Endothelial cell of umbilical vein (primary cell): ENCODE results near the gene NME7. TPM values are rescaled to one million over a fixed set of nuclear protein-coding genes. Genes with fewer than 3 reads are reported as not detected.

ENCODE experiments used
- BruUV-seq: library from RNA; stranded (reverse); fragments of 400-500 nt; replicated peaks from 2 replicates; lab custom pipeline; 2021; lab: Mats Ljungman, UMichigan
- CTCF ChIA-PET: fragments of 300-600, 350-600 bp; sonication (Branson Sonifier 250); formaldehyde crosslinking; loops from one replicate; lab custom pipeline; 2021; ENCODE audit warnings: antibody characterized with exemption, inconsistent platforms; lab: Charles Lee
- POLR2A ChIA-PET: fragments of 300-600, 350-600 bp; sonication (Branson Sonifier 250); formaldehyde crosslinking; loops from one replicate; lab custom pipeline; 2021; ENCODE audit warnings: antibody characterized with exemption, inconsistent platforms; lab: Charles Lee
- DNase-seq: peaks from one replicate; pipeline ENCODE4 v3.0.0-alpha.2; 2011; ENCODE audit warnings: low read depth, low spot score
- FAIRE-seq: peaks from 2 replicates; lab custom pipeline; 2011; peaks lifted over from hg19 to GRCh38; lab: Jason Lieb, UNC
- H2AFZ ChIP-seq: 2 replicates; pipeline ENCODE4 v1.6.0; 2012; ENCODE audit warnings: low read depth, low read length, control low read depth, inconsistent platforms
- H3K27ac ChIP-seq: 2 replicates; pipeline ENCODE4 v1.5.1; 2011; ENCODE audit warnings: low read depth, mild to moderate bottlenecking, control low read depth, low read length, moderate library complexity; ENCODE audit not compliant: insufficient read depth
- H3K27me3 ChIP-seq, 2 experiments: 2 replicates each; pipeline versions ENCODE4 v1.6.0 to v1.6.1; 2011; ENCODE audit warnings: low read length in 2 of 2, mixed read lengths in 1 of 2; ENCODE audit not compliant: control insufficient read depth in 2 of 2, insufficient read depth in 2 of 2
- H3K36me3 ChIP-seq, 2 experiments: 2 replicates in 1 of 2; 3 replicates in 1 of 2; pipeline ENCODE4 v1.5.1; 2011; ENCODE audit warnings: low read length in 2 of 2, mild to moderate bottlenecking in 1 of 2, moderate library complexity in 1 of 2; ENCODE audit not compliant: control insufficient read depth in 2 of 2, insufficient read depth in 2 of 2; ENCODE audit errors: extremely low read depth in 1 of 2
- H3K4me1 ChIP-seq: 3 replicates; pipeline ENCODE4 v1.5.1; 2011; ENCODE audit warnings: mild to moderate bottlenecking, low read length; ENCODE audit not compliant: control insufficient read depth, insufficient read depth; ENCODE audit errors: extremely low read depth
- H3K4me2 ChIP-seq: 2 replicates; pipeline ENCODE4 v1.6.1; 2011; ENCODE audit warnings: low read length, control low read depth, mixed read lengths; ENCODE audit not compliant: insufficient read depth
- H3K4me3 ChIP-seq, 3 experiments: fragments of 200-600 bp in 1 of 3; sonication (generic), shearing (Covaris generic) in 1 of 3; replicated peaks in 1 of 3; 2 replicates each; pipeline ENCODE4 v1.5.1; 2011 to 2016; ENCODE audit warnings: control low read depth in 3 of 3, low read length in 3 of 3, mild to moderate bottlenecking in 2 of 3, inconsistent platforms in 1 of 3, low read depth in 1 of 3, moderate library complexity in 1 of 3; ENCODE audit not compliant: insufficient read depth in 1 of 3
- H3K79me2 ChIP-seq: 2 replicates; pipeline ENCODE4 v1.6.0; 2012; ENCODE audit warnings: low read length, inconsistent platforms; ENCODE audit not compliant: control insufficient read depth, insufficient read depth
- H3K9ac ChIP-seq: replicated peaks from 2 replicates; pipeline ENCODE3; 2011; ENCODE audit warnings: low read length, control low read depth; ENCODE audit not compliant: insufficient read depth; ENCODE audit errors: extremely low read depth
- H3K9me1 ChIP-seq: replicated peaks from 3 replicates; pipeline ENCODE4 v1.6.0; 2011; ENCODE audit warnings: mild to moderate bottlenecking, low read length; ENCODE audit not compliant: control insufficient read depth, insufficient read depth; ENCODE audit errors: extremely low read depth
- H3K9me3 ChIP-seq: replicated peaks from 2 replicates; pipeline ENCODE4 v1.5.1; 2012; ENCODE audit warnings: low read length, inconsistent platforms; ENCODE audit not compliant: control insufficient read depth, insufficient read depth
- H4K20me1 ChIP-seq: replicated peaks from 2 replicates; pipeline ENCODE3; 2011; ENCODE audit warnings: mild to moderate bottlenecking, low read length; ENCODE audit not compliant: control insufficient read depth, insufficient read depth; ENCODE audit errors: extremely low read depth
- EZH2 ChIP-seq: IDR thresholded peaks from 2 replicates; pipeline ENCODE4 v1.6.1; 2012; ENCODE audit warnings: borderline replicate concordance, low read depth, mild to moderate bottlenecking, moderate library complexity, low read length, inconsistent platforms; ENCODE audit not compliant: severe bottlenecking
- FOS ChIP-seq: IDR thresholded peaks from 2 replicates; pipeline ENCODE4 v1.6.1; 2011; ENCODE audit warnings: mild to moderate bottlenecking, low read length, moderate library complexity, borderline replicate concordance; ENCODE audit not compliant: insufficient read depth
- GATA2 ChIP-seq: IDR thresholded peaks from 2 replicates; pipeline ENCODE4 v1.7.0; 2011; ENCODE audit warnings: low read depth, mild to moderate bottlenecking, moderate library complexity, mixed read lengths, low read length; ENCODE audit not compliant: insufficient read length, insufficient read depth
- JUN ChIP-seq: IDR thresholded peaks from 2 replicates; pipeline ENCODE4 v1.6.1; 2011; ENCODE audit warnings: borderline replicate concordance, low read depth; ENCODE audit not compliant: insufficient read length, insufficient read depth
- POLR2A ChIP-seq: IDR thresholded peaks from 2 replicates; pipeline ENCODE4 v1.6.1; 2012; ENCODE audit warnings: low read depth, mild to moderate bottlenecking, control low read depth, low read length
- POLR2AphosphoS5 ChIP-seq: IDR thresholded peaks from 2 replicates; pipeline ENCODE4 v1.6.1; 2012; ENCODE audit warnings: low read depth, mild to moderate bottlenecking, control low read depth, low read length, moderate library complexity; ENCODE audit not compliant: insufficient read depth
- dilution Hi-C: fragments of 300-500 bp; cut with MboI; formaldehyde crosslinking; loops from one replicate; pipeline ENCODE4 v1.15.0; 2019; ENCODE audit warnings: low sequenced_read_pairs; ENCODE audit not compliant: extremely low pct_ligation_motif_present
- intact Hi-C: fragments of 100-400 bp; cut with micrococcal nuclease; formaldehyde crosslinking; loops from one replicate; pipeline ENCODE4 v1.10.0; 2022
- polyA plus RNA-seq, 4 experiments: library from polyadenylated mRNA; depleted of rRNA in 3 of 4; stranded (reverse) in 3 of 4; unstranded in 1 of 4; fragments of >200 nt; gene quantifications; 2 replicates each; pipeline versions ENCODE4 v1.2.1 to v1.2.3, GENCODE V29; 2011 to 2012; ENCODE audit warnings: missing spikeins in 1 of 4
- total RNA-seq: library from RNA; stranded (reverse); gene quantifications from 2 replicates; pipeline ENCODE4 v1.2.3, GENCODE V29; 2021
- TF ChIP-seq, protein P1 (sequence below): IDR thresholded peaks from 2 replicates; pipeline ENCODE4 v1.6.1; 2011; ENCODE audit not compliant: insufficient read depth, insufficient read length

NME7 gene
- total and polyA plus RNA-seq, 2 donors (not counting 3 experiments of a cell fraction or from before 2014, with no cell fraction given), result 16.5 to 25.3 TPM

GRCh38 chr1:169163059-169163458 lies 204.5 kb downstream of the NME7 start:
- no peak overlapping the region for H3K9ac ChIP-seq
- H4K20me1 ChIP-seq, result no peaks in the 10 kb centered on the region
- POLR2A ChIA-PET, result no interaction called here
- dilution Hi-C loops (no loop called here), intact Hi-C loops (no loop called here)
- H3K9me1 ChIP-seq, result no peaks in the 10 kb centered on the region
- no peak overlapping the region for H3K4me3 ChIP-seq
- CTCF ChIA-PET, result no interaction called here
- peak; percentile 28 for FAIRE-seq
- H3K79me2 ChIP-seq, result no peaks in the 10 kb centered on the region
- no peak overlapping the region for H3K27ac ChIP-seq
- DNase-seq, result no peak
- no TSS peak for BruUV-seq
- no peaks in the 10 kb centered on the region for H3K9me3 ChIP-seq
- H3K4me1 ChIP-seq, result no peaks in the 10 kb centered on the region
- H2AFZ ChIP-seq, result no peak overlapping the region
- TF ChIP-seq POLR2A, result no peak
- TF ChIP-seq JUN, result no peak
- no peak for TF ChIP-seq POLR2AphosphoS5
- H3K4me2 ChIP-seq, result no peak overlapping the region
- H3K27me3 ChIP-seq, result no peaks in the 10 kb centered on the region
- no peaks in the 10 kb centered on the region for H3K36me3 ChIP-seq

DNA sequence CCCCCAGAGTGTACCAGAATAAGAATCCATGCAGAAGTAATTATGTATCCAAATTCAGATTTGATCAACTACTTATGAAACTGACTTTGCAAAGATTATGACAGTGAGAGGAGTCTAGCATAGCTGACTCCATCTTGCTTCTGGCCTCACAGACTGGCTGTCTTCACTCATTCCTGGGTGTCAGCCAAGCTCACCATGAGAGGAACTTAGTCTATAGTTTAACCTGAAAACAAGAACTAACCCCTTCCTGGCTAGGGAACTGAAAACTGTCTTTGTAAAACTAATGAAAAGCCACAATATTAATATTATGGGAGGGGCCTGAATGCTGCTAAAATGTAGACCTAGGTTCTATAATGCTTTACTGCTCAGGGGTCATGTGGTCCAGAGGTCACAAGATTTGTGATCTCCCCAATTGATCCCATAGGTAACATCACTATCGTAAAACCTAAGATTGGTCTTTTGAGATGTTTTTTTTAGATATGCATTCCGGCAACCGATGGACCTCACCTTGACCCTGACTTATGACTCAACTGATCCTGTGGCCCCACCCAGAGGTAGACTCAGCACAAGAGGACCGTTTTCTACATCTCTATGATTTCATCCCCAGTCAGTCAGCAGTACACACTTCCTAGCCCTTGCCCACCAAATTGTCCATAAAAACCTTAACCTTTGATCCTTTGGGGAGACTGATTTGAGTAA lies 206.0 kb downstream of the NME7 start:
- Histone ChIP-seq H3K9me1 (no peaks in the 10 kb centered on the region), H2AFZ (no peak overlapping the region), H3K4me1 (no peaks in the 10 kb centered on the region), H3K4me2 (no peak overlapping the region), H4K20me1 (no peaks in the 10 kb centered on the region), H3K27ac (no peak overlapping the region), H3K9ac (no peak overlapping the region), H3K36me3 (no peaks in the 10 kb centered on the region), H3K79me2 (no peaks in the 10 kb centered on the region), H3K9me3 (no peaks in the 10 kb centered on the region), H3K27me3 (no peaks in the 10 kb centered on the region), H3K4me3 (no peak overlapping the region)
- BruUV-seq, result no TSS peak
- TF ChIP-seq EZH2 (no peak), POLR2AphosphoS5 (no peak), JUN (no peak), GATA2 (no peak), FOS (no peak), POLR2A (no peak)
- TF ChIP-seq, protein P1, sequence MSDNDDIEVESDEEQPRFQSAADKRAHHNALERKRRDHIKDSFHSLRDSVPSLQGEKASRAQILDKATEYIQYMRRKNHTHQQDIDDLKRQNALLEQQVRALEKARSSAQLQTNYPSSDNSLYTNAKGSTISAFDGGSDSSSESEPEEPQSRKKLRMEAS, result no peak
- FAIRE-seq, result no peak
- ChIA-PET CTCF (interaction anchor here (1.3 kb wide), 1 partner anchor 187 kb away, joined by 4 read pairs; no protein-coding TSS in a partner anchor), POLR2A (no interaction called here)
- intact Hi-C loops, result no loop called here
- no peak for DNase-seq
- dilution Hi-C loops, result no loop called here
